Stimulated activated CD4-positive, alpha-beta T cell treated with anti-CD3 and anti-CD28 coated beads, TNF-alpha, amount 100 ng/mL, for 48 hours (primary cell): ENCODE measurements around the gene SINHCAF.
"Not testable (repeated sequence)": the region's sequence is repeated elsewhere in the genome, so short reads cannot be mapped to it uniquely, and the experiment has no call there.

Experiments used
- DNase-seq, 3 donors: peaks; one replicate each; pipeline ENCODE4 v3.0.0-alpha.2; 2020; ENCODE audit warnings: low read depth in 3 of 3

The SINHCAF gene

GRCh38 chr12:31325877-31326631, at the start of gene SINHCAF:
TSS of gene SINHCAF (minus strand) at chr12:31326150. CDS start at chr12:31298204, 27,946 bp downstream.
- DNase-seq = peak; percentile 98 to 99 (median 98)

DNA sequence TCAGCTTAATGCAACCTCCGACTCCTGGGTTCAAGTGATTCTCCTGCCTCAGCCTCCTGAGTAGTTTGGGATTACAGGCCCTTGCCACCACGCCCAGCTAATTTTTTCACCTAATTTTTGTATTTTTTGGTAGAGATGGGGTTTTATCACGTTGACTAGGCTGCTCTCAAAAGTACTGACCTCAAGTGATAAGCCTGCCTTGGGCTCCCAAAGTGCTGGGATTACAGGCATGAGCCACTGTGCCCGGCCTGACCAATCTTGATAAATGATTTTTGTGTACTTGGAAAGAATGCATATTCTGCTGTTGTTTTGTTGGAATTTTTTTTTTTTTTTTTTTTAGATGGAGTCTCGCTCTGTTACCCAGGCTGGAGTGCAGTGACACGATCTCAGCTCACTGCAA, 49.5 kb upstream of the SINHCAF start:
- not testable (repeated sequence) for DNase-seq

DNA sequence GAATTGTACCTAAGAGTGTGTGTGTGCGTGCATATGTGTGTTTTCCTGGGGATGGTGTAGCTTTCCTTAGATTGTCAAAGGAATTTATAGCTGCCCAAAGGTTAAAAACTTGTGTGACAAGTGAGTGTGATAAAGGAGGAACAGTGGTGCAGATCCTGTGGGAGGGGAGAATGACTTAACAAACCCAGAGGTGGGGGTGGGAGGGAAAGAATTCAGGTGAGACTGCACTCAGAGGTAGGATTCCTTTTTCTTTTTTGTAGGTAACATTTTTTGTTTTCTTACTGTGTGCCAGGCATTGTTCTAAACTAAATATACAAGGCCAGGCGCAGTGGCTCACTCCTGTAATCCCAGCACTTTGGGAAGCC, 45.3 kb upstream of the SINHCAF start:
- no peak for DNase-seq

- no peak for DNase-seq
Observed at GRCh38 chr12:31370531-31371255, 44.7 kb upstream of the SINHCAF start.

GRCh38 chr12:31369712-31370521, 44.0 kb upstream of the SINHCAF start:
- no peak for DNase-seq

DNA sequence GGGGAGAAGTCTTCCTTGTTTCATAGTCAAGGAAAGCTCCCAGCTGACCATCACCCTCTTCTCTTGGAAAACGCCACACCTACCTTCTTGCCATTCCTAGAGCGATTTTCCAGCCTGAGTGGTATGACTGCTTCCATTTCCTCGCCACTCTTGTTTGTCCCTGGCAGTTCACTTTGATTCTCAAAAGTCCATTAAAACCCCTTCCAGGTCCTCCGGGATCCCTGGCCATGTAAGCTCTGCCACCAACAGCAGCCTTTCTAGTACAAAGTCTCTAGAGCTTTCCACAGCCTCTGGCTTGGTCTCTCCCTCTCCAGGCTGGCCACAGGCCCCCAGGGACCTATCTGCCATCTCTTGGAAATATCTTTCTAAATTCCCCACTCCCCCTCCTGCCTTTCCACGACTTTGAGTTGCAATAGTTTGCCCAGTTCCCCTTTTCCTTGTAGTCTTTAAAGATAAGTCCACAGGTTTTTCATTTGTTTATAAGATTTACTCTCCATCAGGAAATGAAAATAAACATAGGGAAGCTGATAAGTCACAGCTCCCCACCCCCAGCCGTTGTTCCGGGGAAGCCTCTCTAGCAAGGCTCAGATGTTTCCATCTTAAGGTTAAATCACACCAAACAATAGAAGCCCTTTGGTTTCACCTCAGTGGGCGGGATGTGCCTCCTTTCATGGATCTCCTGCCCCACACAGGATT, 42.9 kb upstream of the SINHCAF start:
- no peak for DNase-seq

- DNase-seq = no peak
Observed at GRCh38 chr12:31366104-31366621, 40.2 kb upstream of the SINHCAF start.

DNA sequence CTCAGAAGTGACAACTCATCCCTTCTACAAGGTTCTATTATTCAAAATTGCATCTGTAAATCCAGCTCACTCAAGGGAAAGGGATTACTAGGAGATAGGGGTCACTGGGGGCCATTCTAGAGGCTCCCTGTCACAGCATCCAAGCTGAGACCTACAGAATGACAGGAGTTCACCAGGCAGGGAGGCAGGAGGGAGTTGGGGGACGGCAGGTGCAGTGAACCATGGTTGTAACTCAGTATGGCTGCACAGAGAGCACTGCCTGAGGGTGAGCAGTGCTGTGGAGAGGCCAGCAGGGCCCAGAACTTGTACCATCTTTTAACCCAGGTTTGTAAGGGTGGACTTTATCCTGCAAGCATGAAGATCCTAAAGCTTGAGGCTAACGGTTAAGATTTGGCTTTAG, 37.9 kb upstream of the SINHCAF start:
- no peak for DNase-seq

DNA sequence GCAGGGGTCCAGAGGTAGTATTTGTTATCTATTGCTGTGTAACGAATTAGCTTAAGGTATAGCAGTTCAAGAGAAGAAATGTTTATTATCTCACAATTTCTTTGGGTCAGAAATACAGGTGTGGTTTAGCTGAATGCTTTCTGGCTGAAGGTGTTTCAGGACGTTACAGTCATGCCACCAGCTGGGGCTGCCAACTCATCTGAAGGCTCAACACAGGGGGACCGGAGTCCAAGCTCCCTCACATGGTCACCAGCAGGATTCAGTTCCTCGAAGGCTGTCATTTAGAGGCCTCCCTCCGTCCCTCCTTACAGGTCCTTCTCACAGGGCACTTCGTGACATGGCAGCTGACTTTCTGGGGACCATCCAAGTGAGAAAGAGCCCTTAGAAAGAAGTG, 37.5 kb upstream of the SINHCAF start:
- DNase-seq = no peak

GRCh38 chr12:31362759-31363415, 36.9 kb upstream of the SINHCAF start:
- DNase-seq = peak in 1 of 3 donors; percentile 8

- no peak for DNase-seq
Observed at GRCh38 chr12:31362115-31362758, 36.3 kb upstream of the SINHCAF start.

DNA sequence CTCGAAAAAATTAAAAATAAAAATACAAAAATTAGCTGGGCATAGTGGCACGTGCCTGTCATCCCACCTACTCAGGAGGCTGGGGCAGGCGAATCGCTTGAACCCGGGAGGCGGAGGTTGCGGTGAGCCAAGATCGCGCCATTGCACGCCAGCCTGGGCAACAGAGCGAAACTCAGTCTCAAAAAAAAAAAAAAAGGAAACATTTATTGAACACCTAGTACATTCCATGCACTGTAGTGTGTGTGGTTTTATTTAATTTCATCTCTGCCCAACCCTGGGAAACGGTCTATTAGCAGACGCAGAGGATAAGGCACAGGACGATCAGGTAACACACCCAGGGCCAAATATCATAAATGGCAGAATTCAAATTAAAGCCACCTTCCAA, 35.8 kb upstream of the SINHCAF start:
- DNase-seq = no peak

GRCh38 chr12:31355747-31356107, 29.8 kb upstream of the SINHCAF start:
- no peak for DNase-seq

GRCh38 chr12:31353750-31354708, 28.1 kb upstream of the SINHCAF start:
- DNase-seq = no peak

DNA sequence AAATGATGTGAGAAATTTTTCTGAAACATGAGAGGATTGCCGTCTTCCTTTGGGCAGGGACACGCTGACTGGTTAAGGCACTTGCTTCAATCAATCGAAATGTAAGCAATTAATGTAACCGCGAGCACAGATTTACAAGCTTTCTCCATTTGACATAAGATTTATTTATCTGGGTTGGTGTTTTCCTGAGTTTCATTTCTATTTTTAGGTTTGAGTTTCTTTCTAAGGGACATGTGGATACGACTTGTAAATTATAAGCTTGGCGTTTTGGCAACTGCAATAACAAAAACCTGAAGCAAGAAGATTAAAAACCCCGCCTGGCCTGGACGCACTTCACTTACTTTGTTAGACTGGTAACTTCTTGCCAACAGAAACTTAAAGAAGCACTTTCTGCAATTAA, 20.3 kb upstream of the SINHCAF start:
- DNase-seq = no peak

GRCh38 chr12:31343139-31343538, 17.2 kb upstream of the SINHCAF start:
- DNase-seq = no peak

GRCh38 chr12:31342286-31342685, 16.3 kb upstream of the SINHCAF start:
- no peak for DNase-seq

DNA sequence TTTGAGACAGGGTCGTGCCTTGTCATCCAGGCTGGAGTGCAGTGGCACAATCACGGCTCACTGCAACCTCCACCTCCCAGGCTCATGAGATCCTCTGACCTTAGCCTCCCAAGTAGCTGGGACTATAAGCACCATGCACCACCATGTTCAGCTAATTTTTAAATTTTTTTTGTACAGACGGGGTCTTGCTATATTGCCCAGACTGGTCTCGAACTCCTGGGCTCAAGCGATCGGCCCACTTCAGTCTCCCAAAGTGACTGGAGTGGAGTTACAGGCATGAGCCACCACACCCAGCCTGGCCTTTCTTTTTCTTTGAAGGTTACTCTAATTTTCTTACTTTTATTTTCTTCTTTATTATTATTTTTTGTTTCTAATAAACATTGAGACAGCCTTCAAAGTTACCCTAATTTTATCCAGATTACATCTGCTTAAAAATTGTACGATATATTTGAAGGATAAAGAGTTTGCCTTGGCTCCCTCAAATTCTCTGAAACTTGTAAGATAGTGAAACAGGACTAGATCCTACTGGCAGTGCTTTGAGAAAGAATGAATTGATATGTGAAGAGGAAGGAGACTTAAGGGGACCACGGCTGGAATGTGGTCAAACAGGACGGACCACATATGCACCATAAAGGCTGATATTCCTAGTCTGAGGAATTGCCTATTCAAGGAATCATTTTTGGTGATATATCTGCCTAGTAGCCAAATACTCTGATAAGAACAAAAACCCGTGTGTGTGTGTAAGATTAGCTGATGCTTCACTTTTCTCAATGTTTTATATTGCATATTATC, 14.1 kb upstream of the SINHCAF start:
- DNase-seq = no peak

DNA sequence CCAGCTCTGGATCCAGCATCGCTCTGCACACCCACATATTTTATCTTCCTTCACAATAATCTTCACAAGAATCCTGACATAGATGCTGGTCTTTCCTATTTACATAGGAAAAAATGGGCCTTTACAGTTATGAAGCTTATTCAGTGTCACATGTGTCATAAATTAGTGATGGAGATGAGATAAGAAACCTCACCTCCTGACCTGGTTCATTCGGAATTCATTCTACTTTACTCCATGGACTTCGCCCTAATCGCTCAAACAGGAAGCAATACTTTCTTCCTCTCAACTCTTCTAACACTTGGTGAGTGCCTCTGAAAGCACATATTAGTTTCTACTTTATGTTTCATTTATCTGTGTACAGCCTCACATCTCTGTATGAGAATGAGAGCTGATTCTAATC, 12.0 kb upstream of the SINHCAF start:
- no peak for DNase-seq
